ENCODE measurements around the gene PRR12. TPM values are rescaled to one million over a fixed set of nuclear protein-coding genes. Genes with fewer than 3 reads are reported as not detected.
A peak's percentile ranks its signal among the peaks of the same experiment; 100 is the strongest.

Gene PRR12
- total RNA-seq, 1 donor: 3.7 TPM

- no peak overlapping the region for H3K4me3 ChIP-seq (ENCODE audit: low read depth, low read length)
- no peak for DNase-seq (ENCODE audit: low read depth)
- no peak for TF ChIP-seq CTCF (IDR thresholded peaks at IDR 0.05; ENCODE audit: insufficient read depth, low read length)
Observed at GRCh38 chr19:49549045-49549444, 41.9 kb upstream of the PRR12 start.

GRCh38 chr19:49551531-49551930 is 39.5 kb upstream of the PRR12 start:
- no peak overlapping the region for H3K4me3 ChIP-seq (ENCODE audit: low read depth, low read length)
- TF ChIP-seq CTCF (IDR thresholded peaks at IDR 0.05; ENCODE audit: insufficient read depth, low read length): no peak
- no peak for DNase-seq (ENCODE audit: low read depth)

GRCh38 chr19:49552749-49553148 is 38.2 kb upstream of the PRR12 start:
- TF ChIP-seq CTCF (IDR thresholded peaks at IDR 0.05; ENCODE audit: insufficient read depth, low read length): no peak
- no peak overlapping the region for H3K4me3 ChIP-seq (ENCODE audit: low read depth, low read length)
- no peak for DNase-seq (ENCODE audit: low read depth)

- DNase-seq (ENCODE audit: low read depth): peak; percentile 53
- no peak for TF ChIP-seq CTCF (IDR thresholded peaks at IDR 0.05; ENCODE audit: insufficient read depth, low read length)
- H3K4me3 ChIP-seq (ENCODE audit: low read depth, low read length): no peak overlapping the region
Observed at GRCh38 chr19:49553451-49554271, 37.3 kb upstream of the PRR12 start.

- H3K4me3 ChIP-seq (ENCODE audit: low read depth, low read length): no peak overlapping the region
- no peak for DNase-seq (ENCODE audit: low read depth)
- no peak for TF ChIP-seq CTCF (IDR thresholded peaks at IDR 0.05; ENCODE audit: insufficient read depth, low read length)
Observed at GRCh38 chr19:49554701-49555181, 36.2 kb upstream of the PRR12 start.

- no peak overlapping the region for H3K4me3 ChIP-seq (ENCODE audit: low read depth, low read length)
- TF ChIP-seq CTCF (IDR thresholded peaks at IDR 0.05; ENCODE audit: insufficient read depth, low read length): no peak
- peak; percentile 43 for DNase-seq (ENCODE audit: low read depth)
Observed at GRCh38 chr19:49555600-49556411, 35.2 kb upstream of the PRR12 start.

All from fibroblast of the aortic adventitia (primary cell).